HL-60 (cell line): ENCODE measurements around the gene SHKBP1.
"Not testable (repeated sequence)": the region's sequence is repeated elsewhere in the genome, so short reads cannot be mapped to it uniquely, and the experiment has no call there.

ENCODE experiments used
- DNase-seq, 2 experiments: peaks; one replicate each; pipeline ENCODE4 v3.0.0-alpha.2; 2010 to 2020; ENCODE audit warnings: low read depth in 1 of 2, low spot score in 1 of 2
- H3K27ac ChIP-seq: fragments of 250-450 bp; sonication (Bioruptor Pico); replicated peaks from 2 replicates; pipeline ENCODE4 v1.5.1; 2020; ENCODE audit warnings: mild to moderate bottlenecking, moderate library complexity
- H3K27me3 ChIP-seq: fragments of 250-450 bp; sonication (Bioruptor Pico); 2 replicates; pipeline ENCODE4 v1.5.1; 2021; ENCODE audit warnings: mild to moderate bottlenecking, moderate library complexity; ENCODE audit not compliant: insufficient read depth, poor library complexity, severe bottlenecking
- H3K4me3 ChIP-seq: replicated peaks from 2 replicates; pipeline ENCODE4 v1.5.1; 2011; ENCODE audit warnings: mild to moderate bottlenecking, control low read depth, low read length; ENCODE audit not compliant: insufficient read depth
- CTCF ChIP-seq: IDR thresholded peaks from one replicate; pipeline ENCODE4 v1.5.1; 2011; ENCODE audit warnings: low read length, control low read depth, inconsistent platforms; ENCODE audit not compliant: insufficient read depth
- GABPA ChIP-seq: IDR thresholded peaks from 2 replicates; pipeline ENCODE4 v1.6.1; 2012; ENCODE audit warnings: low read depth
- POLR2AphosphoS5 ChIP-seq: IDR thresholded peaks from 2 replicates; pipeline ENCODE4 v1.6.1; 2012; ENCODE audit warnings: low read depth
- SPI1 ChIP-seq: IDR thresholded peaks from 2 replicates; pipeline ENCODE4 v1.6.1; 2012; ENCODE audit warnings: low read depth, mild to moderate bottlenecking, borderline replicate concordance
- TF ChIP-seq, protein P1 (sequence below): IDR thresholded peaks from 2 replicates; pipeline ENCODE4 v1.6.1; 2012; ENCODE audit warnings: low read depth; ENCODE audit not compliant: insufficient replicate concordance

The SHKBP1 gene

DNA sequence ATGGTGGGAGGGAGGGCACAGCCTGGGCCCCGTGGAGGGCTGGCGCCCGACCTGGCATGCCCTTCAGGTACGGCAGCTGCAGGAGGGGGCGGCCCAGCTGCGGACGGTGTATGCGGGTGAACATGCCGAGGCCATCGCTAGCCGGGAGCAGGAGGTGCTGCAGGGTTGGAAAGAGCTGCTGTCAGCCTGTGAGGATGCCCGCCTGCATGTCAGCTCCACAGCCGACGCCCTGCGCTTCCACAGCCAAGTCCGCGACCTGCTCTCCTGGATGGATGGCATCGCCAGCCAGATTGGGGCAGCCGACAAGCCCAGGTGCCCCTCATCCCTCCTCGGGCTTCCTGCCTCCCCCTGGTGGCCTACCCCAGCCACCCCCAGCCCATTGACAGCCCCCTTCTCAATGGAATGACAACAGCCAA is 16.6 kb upstream of the SHKBP1 start:
- H3K27ac ChIP-seq, result no peak overlapping the region
- H3K4me3 ChIP-seq, result no peak overlapping the region
- no peak for DNase-seq
- H3K27me3 ChIP-seq, result no peaks in the 10 kb centered on the region
- no peak for TF ChIP-seq SPI1

- Histone ChIP-seq H3K27ac (no peak overlapping the region), H3K27me3 (peaks cover 3% of the 10 kb centered on the region), H3K4me3 (no peak overlapping the region)
- peak in 1 of 2 experiments; percentile 28 for DNase-seq
- TF ChIP-seq SPI1 (peak; percentile 72; the same call in 1 of the 2 replicates), CTCF (no peak)
These were observed 14.7 kb upstream of the SHKBP1 start for GRCh38 chr19:40561947-40562346.

GRCh38 chr19:40564535-40564934 is 12.1 kb upstream of the SHKBP1 start:
- H3K27ac ChIP-seq, H3K4me3 ChIP-seq, DNase-seq: not testable (repeated sequence)
- H3K27me3 ChIP-seq, result peaks cover 21% of the 10 kb centered on the region

DNA sequence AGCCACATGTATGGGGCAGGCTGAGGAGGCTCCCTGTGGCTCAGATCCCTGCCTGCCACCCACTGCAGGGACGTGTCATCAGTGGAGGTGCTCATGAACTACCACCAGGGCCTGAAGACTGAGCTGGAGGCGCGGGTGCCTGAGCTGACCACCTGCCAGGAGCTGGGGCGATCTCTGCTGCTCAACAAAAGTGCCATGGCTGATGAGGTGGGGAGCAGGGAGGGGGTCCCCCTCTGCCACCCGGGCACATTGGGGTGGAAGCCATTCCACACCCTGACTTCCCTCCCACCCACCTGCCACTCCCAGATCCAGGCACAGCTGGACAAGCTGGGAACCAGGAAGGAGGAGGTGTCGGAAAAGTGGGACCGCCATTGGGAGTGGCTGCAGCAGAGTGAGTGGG is 11.3 kb upstream of the SHKBP1 start:
- no peak overlapping the region for H3K27ac ChIP-seq
- peaks cover 21% of the 10 kb centered on the region for H3K27me3 ChIP-seq
- no peak overlapping the region for H3K4me3 ChIP-seq
- no peak for TF ChIP-seq CTCF
- TF ChIP-seq SPI1, result no peak
- TF ChIP-seq POLR2AphosphoS5, result no peak
- no peak for TF ChIP-seq GABPA
- TF ChIP-seq, protein P1, sequence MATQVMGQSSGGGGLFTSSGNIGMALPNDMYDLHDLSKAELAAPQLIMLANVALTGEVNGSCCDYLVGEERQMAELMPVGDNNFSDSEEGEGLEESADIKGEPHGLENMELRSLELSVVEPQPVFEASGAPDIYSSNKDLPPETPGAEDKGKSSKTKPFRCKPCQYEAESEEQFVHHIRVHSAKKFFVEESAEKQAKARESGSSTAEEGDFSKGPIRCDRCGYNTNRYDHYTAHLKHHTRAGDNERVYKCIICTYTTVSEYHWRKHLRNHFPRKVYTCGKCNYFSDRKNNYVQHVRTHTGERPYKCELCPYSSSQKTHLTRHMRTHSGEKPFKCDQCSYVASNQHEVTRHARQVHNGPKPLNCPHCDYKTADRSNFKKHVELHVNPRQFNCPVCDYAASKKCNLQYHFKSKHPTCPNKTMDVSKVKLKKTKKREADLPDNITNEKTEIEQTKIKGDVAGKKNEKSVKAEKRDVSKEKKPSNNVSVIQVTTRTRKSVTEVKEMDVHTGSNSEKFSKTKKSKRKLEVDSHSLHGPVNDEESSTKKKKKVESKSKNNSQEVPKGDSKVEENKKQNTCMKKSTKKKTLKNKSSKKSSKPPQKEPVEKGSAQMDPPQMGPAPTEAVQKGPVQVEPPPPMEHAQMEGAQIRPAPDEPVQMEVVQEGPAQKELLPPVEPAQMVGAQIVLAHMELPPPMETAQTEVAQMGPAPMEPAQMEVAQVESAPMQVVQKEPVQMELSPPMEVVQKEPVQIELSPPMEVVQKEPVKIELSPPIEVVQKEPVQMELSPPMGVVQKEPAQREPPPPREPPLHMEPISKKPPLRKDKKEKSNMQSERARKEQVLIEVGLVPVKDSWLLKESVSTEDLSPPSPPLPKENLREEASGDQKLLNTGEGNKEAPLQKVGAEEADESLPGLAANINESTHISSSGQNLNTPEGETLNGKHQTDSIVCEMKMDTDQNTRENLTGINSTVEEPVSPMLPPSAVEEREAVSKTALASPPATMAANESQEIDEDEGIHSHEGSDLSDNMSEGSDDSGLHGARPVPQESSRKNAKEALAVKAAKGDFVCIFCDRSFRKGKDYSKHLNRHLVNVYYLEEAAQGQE, result no peak
- DNase-seq, result no peak

GRCh38 chr19:40565910-40566495 is 10.7 kb upstream of the SHKBP1 start:
- Histone ChIP-seq H3K4me3 (no peak overlapping the region), H3K27ac (no peak overlapping the region), H3K27me3 (peaks cover 21% of the 10 kb centered on the region)
- TF ChIP-seq, protein P1, result no peak
- no peak for TF ChIP-seq SPI1
- no peak for TF ChIP-seq CTCF
- TF ChIP-seq POLR2AphosphoS5, result no peak
- TF ChIP-seq GABPA, result no peak
- DNase-seq, result no peak
